ENCODE measurements around the gene NUDT9.
"Not testable (repeated sequence)": the region's sequence is repeated elsewhere in the genome, so short reads cannot be mapped to it uniquely, and the experiment has no call there.

The NUDT9 gene

DNA sequence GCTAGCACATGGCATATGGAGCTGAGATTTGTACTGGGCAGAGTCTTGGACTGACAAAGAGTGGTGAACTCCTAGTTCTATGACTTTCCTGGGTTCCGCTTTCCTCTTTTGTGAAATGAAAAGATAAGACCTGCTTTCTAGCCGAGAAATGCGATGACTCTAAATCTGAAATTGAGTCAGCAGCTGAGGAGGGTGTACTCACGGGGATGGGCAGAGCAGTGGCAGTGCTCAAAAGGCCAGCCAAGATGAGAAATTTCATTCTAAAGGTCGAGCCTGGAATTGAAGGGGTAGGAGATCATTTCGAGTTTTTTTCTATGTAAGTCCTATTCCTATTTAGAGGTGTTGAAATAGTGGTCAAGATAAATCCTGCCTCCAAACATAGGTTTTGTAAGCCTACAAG lies 47.0 kb downstream of the NUDT9 start:
- no peak for DNase-seq

DNA sequence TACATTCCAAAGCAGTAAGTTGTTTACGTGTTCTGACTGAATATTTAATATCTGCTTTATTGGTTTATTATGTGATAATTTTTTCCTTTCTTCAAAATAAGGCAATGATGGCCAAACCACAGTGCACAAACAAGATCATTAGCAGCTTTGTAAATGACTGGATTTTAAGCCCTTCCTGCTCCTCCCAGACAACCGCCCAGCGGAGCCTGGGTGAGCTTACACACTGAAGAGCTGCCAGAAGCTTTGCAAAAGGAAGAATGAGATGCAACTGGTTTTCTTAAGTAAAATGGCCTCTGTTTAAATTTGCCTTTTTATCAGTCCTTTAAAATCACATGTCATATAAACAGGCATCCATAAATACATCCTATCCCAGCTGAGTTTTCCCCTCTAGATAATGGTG lies 54.6 kb downstream of the NUDT9 start:
- no peak for DNase-seq

DNA sequence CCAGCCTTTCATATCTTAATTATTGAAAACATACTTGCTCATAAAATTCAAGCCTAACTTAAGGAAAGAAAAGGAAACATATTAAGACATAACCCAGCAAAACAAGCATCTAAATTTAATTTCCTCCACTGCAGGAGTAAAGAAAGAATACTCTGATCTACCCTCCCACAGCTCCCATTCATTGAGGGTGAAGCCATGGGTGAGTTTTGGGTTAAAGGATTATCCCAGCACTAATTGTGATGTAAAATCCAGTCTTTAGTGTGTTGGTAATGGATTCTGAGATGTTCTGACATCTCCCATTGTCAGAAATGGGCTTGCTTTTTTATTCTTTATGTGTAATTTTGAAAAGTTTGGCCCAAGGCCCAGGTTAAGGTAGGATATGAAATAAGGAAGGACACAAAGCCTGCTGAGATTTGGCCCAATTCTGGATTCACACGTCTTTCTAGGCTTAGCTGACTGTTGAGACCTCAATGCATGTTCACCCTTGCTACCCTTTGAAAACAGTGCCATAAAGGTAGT lies 56.4 kb downstream of the NUDT9 start:
- no peak for DNase-seq

DNA sequence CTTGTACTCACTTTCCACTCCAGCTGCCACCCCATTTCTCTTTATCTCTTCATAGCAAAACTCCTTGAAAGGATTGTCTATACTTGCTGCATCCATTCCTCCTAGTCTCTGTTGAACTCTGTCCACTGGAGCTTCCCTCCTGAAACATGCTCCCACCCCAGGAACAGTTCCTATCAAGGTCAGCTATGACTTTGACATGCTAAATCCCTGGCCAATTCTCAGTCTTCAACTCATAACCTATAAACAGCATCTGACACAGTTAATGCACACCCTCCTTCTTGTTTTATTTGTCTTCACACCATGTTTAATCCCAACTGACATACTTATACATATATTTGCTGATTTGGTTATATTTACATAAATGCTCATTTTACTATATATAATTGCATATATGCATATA lies 59.0 kb downstream of the NUDT9 start:
- DNase-seq, result no peak

DNA sequence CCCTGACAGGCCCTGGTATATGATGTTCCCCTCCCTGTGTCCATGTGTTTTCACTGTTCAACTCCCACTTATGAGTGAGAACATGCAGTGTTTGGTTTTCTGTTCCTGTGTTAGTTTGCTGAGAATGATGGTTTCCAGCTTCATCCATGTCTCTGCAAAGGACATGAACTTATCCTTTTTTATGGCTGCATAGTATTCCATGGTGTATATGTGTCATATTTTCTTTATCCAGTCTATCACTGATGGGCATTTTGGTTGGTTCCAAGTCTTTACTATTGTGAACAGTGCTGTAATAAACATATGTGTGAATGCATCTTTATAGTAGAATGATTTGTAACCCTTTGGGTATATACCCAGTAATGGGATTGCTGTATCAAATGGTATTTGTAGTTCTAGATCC lies 60.9 kb downstream of the NUDT9 start:
- not testable (repeated sequence) for DNase-seq

DNA sequence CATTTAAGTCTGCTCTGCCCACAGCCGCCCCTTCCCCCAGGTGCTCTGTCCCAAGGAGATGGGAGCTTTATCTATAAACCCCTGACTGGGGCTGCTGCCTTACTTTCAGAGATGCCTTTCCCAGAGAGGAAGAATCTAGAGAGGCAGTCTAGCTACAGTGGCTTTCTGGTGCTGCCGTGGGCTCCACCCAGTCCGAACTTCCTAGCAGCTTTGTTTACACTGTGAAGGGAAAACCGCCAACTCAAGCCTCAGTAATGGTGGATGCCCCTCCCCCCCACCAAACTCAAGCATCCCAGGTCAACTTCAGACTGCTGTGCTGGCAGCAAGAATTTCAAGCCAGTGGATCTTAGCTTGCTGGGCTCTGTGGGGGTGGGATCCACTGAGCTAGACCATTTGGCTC lies 66.3 kb downstream of the NUDT9 start:
- DNase-seq, result not testable (repeated sequence)

DNA sequence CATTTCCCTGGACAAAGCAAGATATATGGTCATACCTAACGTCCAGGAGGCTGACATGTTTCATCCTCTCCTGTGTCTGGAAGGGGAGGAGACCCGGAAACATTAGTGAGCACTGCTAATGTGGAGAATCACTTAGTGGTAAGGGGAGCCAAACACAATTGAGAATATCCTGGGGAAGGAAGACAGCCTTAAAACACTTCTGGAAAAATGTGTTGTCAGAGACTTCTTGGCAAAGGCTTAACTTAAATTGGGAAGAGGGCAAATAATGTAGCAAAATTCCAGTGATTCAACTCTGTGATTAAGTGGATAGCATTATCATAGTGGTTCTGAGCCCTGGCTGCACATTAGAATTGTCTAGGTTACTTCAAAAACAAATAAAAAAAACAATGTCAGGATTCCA lies 67.3 kb downstream of the NUDT9 start:
- DNase-seq, result no peak

DNA sequence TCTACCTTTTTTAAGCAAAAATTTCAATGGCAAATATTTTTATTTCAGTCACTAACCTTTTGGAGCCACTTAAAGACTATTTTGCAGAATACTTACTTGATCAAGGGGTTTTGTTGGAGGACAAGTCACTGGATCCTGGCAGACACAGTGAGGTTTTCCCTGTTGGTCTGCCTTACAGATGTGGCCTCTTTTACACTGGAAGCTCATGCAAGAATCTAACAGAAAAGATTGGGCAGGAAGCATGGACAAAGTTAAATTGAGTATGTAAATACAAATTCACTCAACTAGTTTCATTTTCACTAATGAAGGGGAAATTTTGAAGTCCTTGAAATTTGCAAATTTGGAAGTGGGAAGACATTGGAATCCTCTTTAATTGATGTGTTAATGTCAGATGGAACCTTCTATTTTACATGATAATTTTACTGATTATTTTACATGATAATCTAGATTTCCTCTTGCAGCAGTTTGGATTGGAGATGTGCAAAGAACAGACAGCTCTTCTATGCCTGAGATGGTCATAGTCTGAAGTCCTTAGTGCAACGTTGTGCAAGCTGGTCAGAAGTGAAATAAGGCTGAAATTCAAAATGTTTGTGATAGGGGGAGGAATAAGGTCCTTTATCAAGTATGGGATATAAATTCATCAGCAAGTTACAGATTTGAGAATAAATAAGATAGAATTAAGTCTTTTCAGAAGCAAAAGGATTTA lies 68.4 kb downstream of the NUDT9 start:
- no peak for DNase-seq

DNA sequence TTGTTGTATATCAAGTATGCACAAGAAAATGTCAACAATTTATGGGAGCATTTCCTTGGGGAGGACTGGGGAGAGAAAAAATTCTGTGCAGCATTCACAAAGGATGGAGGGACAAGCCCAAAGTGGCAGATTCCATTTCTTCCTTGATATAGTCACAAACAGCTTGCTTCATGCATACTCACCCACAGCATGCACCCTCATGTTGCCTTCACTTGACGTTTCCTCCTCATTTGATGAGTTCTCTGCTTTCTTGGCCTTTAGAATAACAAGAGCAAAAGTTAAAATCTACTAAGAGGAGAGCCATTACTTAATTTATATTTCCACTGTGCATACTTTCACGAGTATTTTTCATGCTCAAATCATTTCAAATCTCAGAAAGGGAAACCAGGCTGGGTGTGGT lies 69.1 kb downstream of the NUDT9 start:
- no peak for DNase-seq

DNA sequence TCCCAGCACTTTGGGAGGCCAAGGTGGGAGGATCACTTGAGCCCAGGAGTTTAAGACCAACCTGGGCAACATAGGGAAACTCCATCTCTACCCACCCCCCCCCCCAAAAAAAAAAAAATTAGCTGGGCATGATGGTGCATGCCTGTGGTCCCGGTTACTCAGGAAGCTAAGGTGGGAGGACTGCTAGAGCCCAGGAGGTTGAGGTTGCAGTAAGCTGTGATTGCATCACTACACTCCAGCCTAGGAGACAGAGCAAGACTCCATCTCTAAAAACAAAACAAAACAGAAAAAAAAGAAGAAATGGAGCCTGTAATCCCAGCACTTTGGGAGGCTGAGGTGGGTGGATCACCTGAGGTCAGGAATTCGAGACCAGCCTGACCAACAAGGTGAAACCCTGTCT lies 69.5 kb downstream of the NUDT9 start:
- DNase-seq, result not testable (repeated sequence)

DNA sequence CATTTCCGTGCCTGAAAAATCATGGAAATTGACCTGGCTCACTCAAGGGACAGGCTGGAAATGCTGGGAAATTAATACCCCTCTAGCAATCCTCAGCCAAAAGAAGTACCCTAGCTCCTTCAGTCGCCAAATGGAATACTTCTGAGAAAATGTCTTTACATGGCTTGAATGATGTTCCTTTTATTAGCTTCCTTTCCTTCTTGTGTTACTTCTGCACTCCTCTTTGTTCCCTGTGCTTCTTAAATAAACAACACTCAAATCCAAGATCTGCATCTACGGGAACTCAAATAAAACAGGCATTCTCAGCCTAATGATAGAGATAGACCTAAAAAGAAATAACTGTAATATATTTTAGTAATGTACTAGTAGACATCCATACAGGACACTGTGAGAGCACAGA lies 70.7 kb downstream of the NUDT9 start:
- no peak for DNase-seq

DNA sequence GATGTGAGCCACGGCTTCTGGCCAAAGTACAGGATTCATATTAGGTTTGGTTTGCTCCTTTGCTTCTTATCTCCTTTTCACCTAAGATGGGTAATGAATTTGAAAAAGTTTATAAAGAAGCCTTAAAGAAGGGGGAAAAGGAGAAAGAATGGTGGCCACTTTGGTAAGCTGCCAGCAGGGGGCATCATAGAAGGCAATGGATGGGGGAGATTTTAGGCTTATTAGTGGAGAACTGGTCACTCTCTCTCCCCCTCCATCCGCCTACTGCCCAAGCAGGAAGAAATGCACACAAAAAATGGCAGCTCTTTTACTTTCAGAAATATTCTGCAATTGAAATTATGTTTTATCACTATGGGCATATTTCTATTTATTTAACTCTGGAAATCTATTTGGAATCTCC lies 74.8 kb downstream of the NUDT9 start:
- DNase-seq, result no peak

DNA sequence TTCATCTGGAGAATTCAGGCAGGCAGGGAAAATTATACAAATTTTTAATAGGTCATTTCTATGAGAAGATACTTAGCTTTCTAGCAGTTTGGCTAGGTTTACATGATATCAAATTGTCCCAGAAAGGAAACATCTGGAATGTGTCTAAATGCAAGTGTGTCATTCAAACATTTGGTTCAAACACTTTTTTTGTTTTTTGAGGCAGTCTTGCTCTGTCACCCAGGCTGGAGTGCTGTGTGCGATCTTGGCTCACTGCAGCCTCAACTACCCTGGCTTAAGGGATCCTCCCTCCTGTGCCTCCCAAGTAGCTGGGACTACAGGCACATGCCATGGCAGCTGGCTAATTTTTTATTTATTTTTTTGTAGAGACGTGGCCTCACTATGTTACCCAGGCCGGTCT lies 75.2 kb downstream of the NUDT9 start:
- no peak for DNase-seq

DNA sequence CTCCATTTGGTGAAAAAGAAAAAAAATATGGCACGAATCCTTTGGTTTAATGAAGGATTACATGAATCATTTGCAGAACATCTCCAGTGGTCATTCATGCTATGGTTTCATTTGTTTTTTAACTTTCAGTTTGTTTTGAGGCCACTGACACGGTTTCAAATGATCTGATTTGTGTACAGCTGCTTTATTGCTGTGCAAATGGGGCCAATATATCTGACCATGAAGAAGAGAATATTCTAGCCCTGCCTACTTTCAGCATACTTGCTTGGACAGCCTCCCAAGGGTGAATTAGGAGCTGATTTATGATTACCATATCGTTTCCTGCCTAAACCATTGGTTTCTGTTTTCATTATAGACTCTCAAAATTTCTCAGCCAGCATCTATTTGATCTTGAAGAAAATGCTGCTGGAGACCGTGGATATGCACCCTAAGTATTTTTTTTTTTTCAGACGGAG lies 76.1 kb downstream of the NUDT9 start:
- DNase-seq, result no peak

DNA sequence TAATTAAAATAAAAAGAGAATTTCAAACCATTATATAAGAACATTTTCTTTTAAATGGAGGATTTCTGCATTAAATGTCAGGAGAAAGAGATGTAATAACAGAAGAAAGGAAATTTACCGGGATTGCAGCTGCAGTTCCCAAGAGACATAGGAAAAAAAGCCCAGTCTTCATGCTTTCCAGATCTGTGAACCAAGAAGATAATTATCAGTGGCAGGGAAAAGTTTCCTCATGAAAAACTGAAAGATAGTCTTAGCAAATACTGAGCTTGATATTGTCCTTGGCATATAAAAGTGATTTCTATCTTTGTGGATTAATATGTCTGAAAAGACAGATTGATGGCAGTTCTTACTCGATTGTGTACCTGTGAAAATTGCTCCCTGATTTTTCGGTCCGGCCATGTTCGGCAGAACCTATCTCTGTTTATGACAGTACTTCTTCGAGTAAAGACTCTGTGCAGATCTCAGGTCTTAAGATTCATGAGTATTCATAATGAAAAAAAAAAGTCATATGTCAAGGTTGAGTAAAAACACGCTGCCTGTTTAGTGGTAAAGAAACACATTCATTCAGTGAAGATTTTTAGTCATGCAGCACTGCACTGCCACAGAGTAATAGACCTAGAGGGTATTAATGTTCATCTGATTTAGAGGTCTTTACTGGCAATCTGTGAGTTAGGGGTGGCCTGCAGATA lies 77.2 kb downstream of the NUDT9 start:
- DNase-seq, result no peak

DNA sequence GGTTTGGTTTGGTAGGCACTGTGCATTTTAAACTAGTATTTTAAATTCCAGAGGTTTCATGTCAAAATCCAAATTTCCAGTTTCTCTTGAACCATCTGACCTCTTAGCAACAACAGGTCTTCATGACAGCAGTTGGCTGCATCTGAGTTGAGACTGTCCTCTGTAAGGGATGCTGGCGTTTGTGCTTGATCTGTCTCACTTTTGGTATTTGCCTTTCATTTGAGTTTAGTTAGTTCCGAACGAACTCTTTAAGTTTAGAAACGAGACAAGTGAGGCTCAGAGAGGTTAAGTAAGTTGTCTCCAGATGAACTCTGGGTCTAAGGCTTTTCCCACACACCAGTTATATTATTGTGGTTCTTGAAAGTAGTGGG lies 77.7 kb downstream of the NUDT9 start:
- DNase-seq, result no peak

DNA sequence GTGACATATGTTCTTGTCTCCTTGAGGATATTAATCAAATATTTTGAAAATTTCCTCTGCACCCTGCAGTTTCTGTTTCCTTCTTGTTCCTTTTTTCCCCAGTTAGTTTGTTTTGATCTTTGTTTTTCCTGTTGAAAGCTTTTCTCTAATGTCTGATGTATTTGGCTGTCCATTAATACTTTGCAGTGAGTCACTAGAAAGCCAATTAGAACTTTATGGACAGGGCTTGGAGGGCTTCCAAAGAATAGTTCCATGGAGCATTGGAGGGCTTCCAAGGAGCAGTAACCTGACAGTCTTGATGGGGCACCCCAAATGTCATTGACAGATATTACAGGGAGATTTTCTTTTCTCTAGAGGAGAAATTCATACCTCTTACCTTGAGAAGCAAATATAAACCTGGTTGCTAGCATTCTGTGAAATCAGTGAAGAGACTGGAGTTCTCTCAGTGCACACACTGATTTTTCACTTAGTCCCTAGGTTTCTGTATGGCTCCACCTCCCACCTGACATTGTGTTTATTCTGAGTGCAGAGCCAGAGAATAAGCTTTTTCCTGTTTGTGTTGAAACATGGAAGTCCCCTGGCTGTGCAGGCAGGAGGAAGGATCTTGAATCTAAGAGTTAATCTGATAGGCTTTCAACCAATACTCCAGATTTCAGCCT lies 80.3 kb downstream of the NUDT9 start:
- no peak for DNase-seq

DNA sequence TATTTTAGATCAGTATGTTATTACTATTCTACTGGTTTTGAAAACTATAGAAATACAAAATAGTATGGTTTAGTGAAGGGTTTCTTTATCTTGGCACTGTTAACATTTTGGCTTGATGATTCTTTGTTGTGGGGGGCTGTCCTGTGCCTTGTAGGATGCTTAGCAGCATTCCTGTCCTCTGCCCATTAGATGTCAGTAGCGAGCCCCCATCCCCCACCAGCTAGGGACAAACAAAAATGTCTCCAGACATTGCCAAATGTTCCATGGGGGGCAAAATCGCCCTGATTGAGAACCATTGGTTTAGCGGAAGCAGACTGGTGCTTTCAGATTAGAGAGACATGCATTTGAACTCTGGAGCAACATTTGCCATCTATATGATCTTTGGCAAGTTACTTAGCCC lies 83.5 kb downstream of the NUDT9 start:
- no peak for DNase-seq

DNA sequence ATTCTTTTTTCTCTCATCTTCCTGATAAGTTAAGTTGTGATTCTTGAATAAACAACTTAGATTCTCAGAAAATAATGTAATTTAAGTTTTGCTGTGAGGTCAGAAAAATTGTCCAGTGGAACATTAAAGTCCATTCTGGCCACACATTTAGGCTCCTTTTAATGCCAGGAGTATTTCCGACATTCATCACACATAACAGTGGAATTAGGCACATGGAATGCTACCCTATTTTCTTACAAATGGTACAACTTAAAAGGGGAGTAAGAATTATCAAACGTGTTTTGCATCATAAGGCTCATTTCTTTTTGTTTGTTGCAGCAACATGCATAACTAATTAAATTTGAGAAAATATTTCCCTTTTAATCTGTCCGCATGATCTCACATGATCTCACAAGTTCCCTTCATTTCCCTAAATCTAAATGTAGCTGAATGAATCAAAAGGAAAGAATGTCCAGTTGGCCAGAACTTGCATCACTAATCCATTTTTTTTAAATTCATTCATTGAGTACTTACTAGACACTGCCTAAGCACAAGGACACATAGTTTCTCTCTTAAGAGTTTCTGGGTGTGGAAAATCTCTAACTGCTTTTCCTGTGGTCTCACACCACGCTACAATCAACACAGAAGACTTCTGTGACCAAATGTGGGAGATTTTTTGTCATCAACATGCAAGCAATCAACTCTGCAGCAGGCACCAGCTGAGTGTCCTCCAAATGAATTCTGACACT lies 84.8 kb downstream of the NUDT9 start:
- DNase-seq, result no peak
